HepG2 (cell line): Measurements from ENCODE around the gene GLRB. TPM values are rescaled to one million over a fixed set of nuclear protein-coding genes. Genes with fewer than 3 reads are reported as not detected.
A peak's percentile ranks its signal among the peaks of the same experiment; 100 is the strongest.

Experiments used
- ATAC-seq: fragments of 200-7000 bp; cut with Tn5 transposase; 3 replicates; pipeline ENCODE4 v1.9.1; 2020; ENCODE audit warnings: mild to moderate bottlenecking, moderate library complexity
- BruUV-seq: library from RNA; stranded (reverse); fragments of 400-500 nt; replicated peaks from 2 replicates; lab custom pipeline; 2021; lab: Mats Ljungman, UMichigan
- CTCF ChIA-PET: fragments of 300-600 bp; formaldehyde crosslinking; extraction: SDS; loops from one replicate; lab custom pipeline; 2021; ENCODE audit warnings: low total read pairs, inconsistent platforms, low intra/inter-chr PET ratio; lab: Yijun Ruan, JAX
- POLR2A ChIA-PET: fragments of 350-600 bp; sonication (Branson Sonifier 250); formaldehyde crosslinking; loops from one replicate; lab custom pipeline; 2020; ENCODE audit warnings: antibody characterized with exemption, inconsistent platforms; lab: Yijun Ruan, JAX
- DNase-seq: peaks from one replicate; pipeline ENCODE4 v3.0.0-alpha.2; 2015; ENCODE audit warnings: low spot score
- FAIRE-seq: peaks from 3 replicates; lab custom pipeline; 2011; peaks lifted over from hg19 to GRCh38; lab: Jason Lieb, UNC
- H2AFZ ChIP-seq: one replicate; pipeline ENCODE4 v1.6.1; 2011; ENCODE audit warnings: low read length, inconsistent platforms
- H3K27ac ChIP-seq: fragments of 300-600 bp; 3 replicates; pipeline ENCODE4 v1.8.0; 2011; ENCODE audit warnings: mixed run types, mild to moderate bottlenecking, mixed read lengths, low read length, inconsistent platforms; ENCODE audit not compliant: insufficient read depth; ENCODE audit errors: extremely low read length
- H3K27me3 ChIP-seq, 2 experiments: fragments of 200-600 bp in 1 of 2; 2 replicates in 1 of 2; 3 replicates in 1 of 2; pipeline versions ENCODE4 v1.6.0 to v1.8.0; 2011; ENCODE audit warnings: low read length in 2 of 2, mild to moderate bottlenecking in 2 of 2, moderate library complexity in 2 of 2, inconsistent platforms in 1 of 2; ENCODE audit not compliant: insufficient read depth in 2 of 2, control insufficient read depth in 1 of 2
- H3K36me3 ChIP-seq, 2 experiments: fragments of 200-600 bp in 1 of 2; replicated peaks in 1 of 2; 2 replicates in 1 of 2; 3 replicates in 1 of 2; pipeline versions ENCODE4 v1.5.1 to v1.8.0; 2011; ENCODE audit warnings: low read length in 2 of 2, inconsistent platforms in 1 of 2; ENCODE audit not compliant: insufficient read depth in 2 of 2, control insufficient read depth in 1 of 2
- H3K4me1 ChIP-seq: 2 replicates; pipeline ENCODE4 v1.5.1; 2012; ENCODE audit warnings: low read length, inconsistent platforms; ENCODE audit not compliant: insufficient read depth
- H3K4me2 ChIP-seq: 2 replicates; pipeline ENCODE4 v1.6.0; 2011; ENCODE audit warnings: low read depth, low read length, inconsistent platforms
- H3K4me3 ChIP-seq, 3 experiments: fragments of 200-600 bp in 1 of 3; sonication (generic), shearing (Covaris generic) in 1 of 3; replicated peaks in 1 of 3; 2 replicates each; pipeline ENCODE4 v1.5.1; 2011 to 2016; ENCODE audit warnings: low read length in 3 of 3, inconsistent platforms in 2 of 3, low read depth in 2 of 3, mild to moderate bottlenecking in 2 of 3, control low read depth in 1 of 3, mixed read lengths in 1 of 3; ENCODE audit not compliant: insufficient read depth in 1 of 3
- H3K79me2 ChIP-seq: one replicate; pipeline ENCODE4 v1.6.1; 2011; ENCODE audit warnings: low read length, inconsistent platforms; ENCODE audit not compliant: insufficient read depth
- H3K9ac ChIP-seq: 2 replicates; pipeline ENCODE4 v1.6.0; 2011; ENCODE audit warnings: mild to moderate bottlenecking, low read depth, low read length, inconsistent platforms; ENCODE audit not compliant: insufficient read depth
- H3K9me3 ChIP-seq: 2 replicates; pipeline ENCODE4 v1.5.1; 2012; ENCODE audit warnings: mild to moderate bottlenecking, low read length
- H4K20me1 ChIP-seq: 2 replicates; pipeline ENCODE4 v1.6.0; 2011; ENCODE audit warnings: inconsistent platforms, mild to moderate bottlenecking, low read length, moderate library complexity; ENCODE audit not compliant: insufficient read depth
- DNMT1 ChIP-seq: sonication (generic); formaldehyde crosslinking; IDR thresholded peaks from 2 replicates; pipeline ENCODE4 v1.5.1; 2020; ENCODE audit warnings: mild to moderate bottlenecking, missing genetic modification reagents
- MXI1 ChIP-seq: IDR thresholded peaks from 3 replicates; pipeline ENCODE4 v1.6.1; 2012; ENCODE audit warnings: low read depth, low read length, inconsistent platforms, borderline replicate concordance
- NCOA5 ChIP-seq: sonication (generic); formaldehyde crosslinking; IDR thresholded peaks from 2 replicates; pipeline ENCODE4 v1.4.0; 2020; ENCODE audit warnings: missing genetic modification reagents
- RFX1 ChIP-seq: fragments of 450-650 bp; IDR thresholded peaks from 2 replicates; pipeline ENCODE4 v1.6.1; 2017
- RFXAP ChIP-seq: sonication (generic); formaldehyde crosslinking; IDR thresholded peaks from 2 replicates; pipeline ENCODE4 v1.4.0; 2020; ENCODE audit warnings: missing genetic modification reagents, borderline replicate concordance
- SRSF1 ChIP-seq: fragments of 200-400 bp; formaldehyde crosslinking; optimal IDR thresholded peaks from 2 replicates; pipeline ENCODE3; 2017; ENCODE audit warnings: mild to moderate bottlenecking, low read depth, low read length, moderate library complexity
- ZEB1 ChIP-seq: IDR thresholded peaks from 2 replicates; pipeline ENCODE4 v1.6.1; 2012; ENCODE audit warnings: mild to moderate bottlenecking, low read depth, inconsistent platforms; ENCODE audit not compliant: insufficient replicate concordance
- ZNF17 ChIP-seq: sonication (generic); formaldehyde crosslinking; IDR thresholded peaks from 2 replicates; pipeline ENCODE4 v1.5.0; 2020; ENCODE audit warnings: mild to moderate bottlenecking, missing genetic modification reagents
- ZNF256 ChIP-seq: sonication (generic); formaldehyde crosslinking; conservative IDR thresholded peaks from 2 replicates; pipeline ENCODE4 v1.4.0; 2020; ENCODE audit warnings: missing genetic modification reagents
- ZNF296 ChIP-seq: sonication (generic); formaldehyde crosslinking; conservative IDR thresholded peaks from 2 replicates; pipeline ENCODE4 v1.5.0; 2020; ENCODE audit warnings: mild to moderate bottlenecking, missing genetic modification reagents
- ZNF557 ChIP-seq: sonication (generic); formaldehyde crosslinking; IDR thresholded peaks from 2 replicates; pipeline ENCODE4 v1.4.0; 2020; ENCODE audit warnings: missing genetic modification reagents
- ZNF670 ChIP-seq: sonication (generic); formaldehyde crosslinking; IDR thresholded peaks from 2 replicates; pipeline ENCODE4 v1.8.0; 2022; ENCODE audit warnings: mild to moderate bottlenecking, missing genetic modification reagents, borderline replicate concordance
- ZNF709 ChIP-seq: sonication (generic); formaldehyde crosslinking; IDR thresholded peaks from 2 replicates; pipeline ENCODE4 v1.5.0; 2020; ENCODE audit warnings: mild to moderate bottlenecking, missing genetic modification reagents
- ZNF720 ChIP-seq: sonication (generic); formaldehyde crosslinking; IDR thresholded peaks from 2 replicates; pipeline ENCODE4 v1.4.0; 2020; ENCODE audit warnings: missing genetic modification reagents
- ZSCAN22 ChIP-seq: sonication (generic); formaldehyde crosslinking; IDR thresholded peaks from 2 replicates; pipeline ENCODE4 v1.4.0; 2020; ENCODE audit warnings: mild to moderate bottlenecking, missing genetic modification reagents
- WGBS: methylation state at CpG from one replicate; pipeline ENCODE4 v1.1.6; 2017; ENCODE audit warnings: low lambda C conversion rate; 5-methylcytosine and 5-hydroxymethylcytosine counted together
- in situ Hi-C: cut with HindIII; loops from 2 replicates; pipeline ENCODE4 v1.10.0; 2017; ENCODE audit warnings: low pct_unique_long_range_greater_than_20kb; ENCODE audit not compliant: extremely low pct_ligation_motif_present
- intact Hi-C: fragments of 100-400 bp; cut with micrococcal nuclease; formaldehyde crosslinking; loops from one replicate; pipeline ENCODE4 v1.10.0; 2022; ENCODE audit not compliant: unreplicated experiment
- polyA plus RNA-seq, 8 experiments: library from polyadenylated mRNA; depleted of rRNA in 3 of 8; stranded (reverse) in 7 of 8; unstranded in 1 of 8; fragments of >200 nt; fragmentation: Illumina TruSeq in 4 of 8; extraction: Trizol in 4 of 8; gene quantifications; 2 replicates each; pipeline versions ENCODE4 v1.2.1 to v1.2.3, GENCODE V29; 2011 to 2016; ENCODE audit warnings: low read depth in 4 of 8, missing spikeins in 1 of 8, mixed read lengths in 1 of 8; ENCODE audit not compliant: insufficient read depth in 1 of 8
- total RNA-seq, 5 experiments: library from RNA; depleted of rRNA; stranded (reverse); fragments of >200 nt; fragmentation: Illumina TruSeq; extraction: Trizol; gene quantifications; 2 replicates each; pipeline ENCODE4 v1.2.3, GENCODE V29; 2016; ENCODE audit warnings: low read depth in 1 of 5
- TF ChIP-seq, protein P1 (sequence below): sonication (generic); formaldehyde crosslinking; conservative IDR thresholded peaks from 2 replicates; pipeline ENCODE4 v1.8.0; 2022; ENCODE audit warnings: mild to moderate bottlenecking, moderate library complexity, missing genetic modification reagents
- TF ChIP-seq, protein P2 (sequence below): sonication (generic); formaldehyde crosslinking; IDR thresholded peaks from 2 replicates; pipeline ENCODE4 v1.5.1; 2020; ENCODE audit warnings: mild to moderate bottlenecking, missing genetic modification reagents, borderline replicate concordance
- TF ChIP-seq, protein P3 (sequence below): IDR thresholded peaks from 2 replicates; pipeline ENCODE4 v1.6.1; 2016; ENCODE audit warnings: low read depth, control low read depth

Gene GLRB
- total and polyA plus RNA-seq, 2 of the 13 experiments (the other 11 are each of a cell fraction or from before 2014, with no cell fraction given), result 0.17 to 0.24 TPM

DNA sequence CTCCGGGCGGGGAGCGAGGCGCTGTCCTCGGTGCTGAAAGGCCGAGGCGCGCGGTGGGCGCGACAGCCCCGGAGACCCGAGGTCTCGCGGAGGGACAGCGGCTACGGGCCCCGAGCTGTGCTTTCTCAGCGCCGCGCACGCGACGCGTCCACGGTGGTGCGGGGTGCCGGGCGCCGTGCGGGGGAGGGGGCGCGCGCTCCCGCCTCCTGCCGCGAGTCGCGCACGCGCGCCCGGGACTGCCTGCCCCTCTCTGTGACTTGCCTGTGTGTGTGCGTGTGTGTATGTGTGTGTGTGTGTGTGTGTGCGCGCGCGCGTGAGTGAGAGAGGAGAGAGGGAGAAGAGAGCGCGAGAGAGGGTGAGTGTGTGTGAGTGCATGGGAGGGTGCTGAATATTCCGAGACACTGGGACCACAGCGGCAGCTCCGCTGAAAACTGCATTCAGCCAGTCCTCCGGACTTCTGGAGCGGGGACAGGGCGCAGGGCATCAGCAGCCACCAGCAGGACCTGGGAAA lies 144.5 kb downstream of the GLRB start, which contains the start of gene GRIA2:
TSS of gene GRIA2 (plus strand) at position 358 of the 511 bp plus-strand sequence. CDS start 315 bp downstream, outside the sequence.
- Histone ChIP-seq H4K20me1 (peaks cover 4% of the 10 kb centered on the region; the same call in 1 of the 2 replicates), H3K4me2 (no peak within 1 kb of the TSS), H3K9ac (no peak within 1 kb of the TSS), H2AFZ (no peak within 1 kb of the TSS), H3K4me1 (no peaks in the 10 kb centered on the region), H3K27ac (no peak within 1 kb of the TSS), H3K79me2 (no peaks in the 10 kb centered on the region), H3K27me3 (peaks cover 0 to 4% of the 10 kb centered on the region in 2 experiments; a peak in 2 of 5 replicates), H3K36me3 (no peaks in the 10 kb centered on the region), H3K4me3 (no peak within 1 kb of the TSS), H3K9me3 (no peaks in the 10 kb centered on the region)
- intact Hi-C loops (no loop called here), in situ Hi-C loops (loop anchor here (5.0 kb wide), 1 partner anchor 757 kb away; no protein-coding TSS in a partner anchor)
- ATAC-seq, result peak; percentile 98
- POLR2A ChIA-PET, result no interaction called here
- no peak for FAIRE-seq
- CTCF ChIA-PET, result no interaction called here
- no TSS peak for BruUV-seq
- 60% methylated on average over 13 of the region's 57 CpGs for whole genome bisulfite sequencing
- DNase-seq, result peak; percentile 1
- TF ChIP-seq, protein P1, sequence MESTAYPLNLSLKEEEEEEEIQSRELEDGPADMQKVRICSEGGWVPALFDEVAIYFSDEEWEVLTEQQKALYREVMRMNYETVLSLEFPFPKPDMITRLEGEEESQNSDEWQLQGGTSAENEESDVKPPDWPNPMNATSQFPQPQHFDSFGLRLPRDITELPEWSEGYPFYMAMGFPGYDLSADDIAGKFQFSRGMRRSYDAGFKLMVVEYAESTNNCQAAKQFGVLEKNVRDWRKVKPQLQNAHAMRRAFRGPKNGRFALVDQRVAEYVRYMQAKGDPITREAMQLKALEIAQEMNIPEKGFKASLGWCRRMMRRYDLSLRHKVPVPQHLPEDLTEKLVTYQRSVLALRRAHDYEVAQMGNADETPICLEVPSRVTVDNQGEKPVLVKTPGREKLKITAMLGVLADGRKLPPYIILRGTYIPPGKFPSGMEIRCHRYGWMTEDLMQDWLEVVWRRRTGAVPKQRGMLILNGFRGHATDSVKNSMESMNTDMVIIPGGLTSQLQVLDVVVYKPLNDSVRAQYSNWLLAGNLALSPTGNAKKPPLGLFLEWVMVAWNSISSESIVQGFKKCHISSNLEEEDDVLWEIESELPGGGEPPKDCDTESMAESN, result peak; percentile 70; the same call in 1 of the 2 replicates
- no peak for TF ChIP-seq ZNF256
- no peak for TF ChIP-seq ZNF296 (CRISPR knock-in tag)
- no peak for TF ChIP-seq ZNF670 (CRISPR knock-in tag)
- TF ChIP-seq, protein P2, sequence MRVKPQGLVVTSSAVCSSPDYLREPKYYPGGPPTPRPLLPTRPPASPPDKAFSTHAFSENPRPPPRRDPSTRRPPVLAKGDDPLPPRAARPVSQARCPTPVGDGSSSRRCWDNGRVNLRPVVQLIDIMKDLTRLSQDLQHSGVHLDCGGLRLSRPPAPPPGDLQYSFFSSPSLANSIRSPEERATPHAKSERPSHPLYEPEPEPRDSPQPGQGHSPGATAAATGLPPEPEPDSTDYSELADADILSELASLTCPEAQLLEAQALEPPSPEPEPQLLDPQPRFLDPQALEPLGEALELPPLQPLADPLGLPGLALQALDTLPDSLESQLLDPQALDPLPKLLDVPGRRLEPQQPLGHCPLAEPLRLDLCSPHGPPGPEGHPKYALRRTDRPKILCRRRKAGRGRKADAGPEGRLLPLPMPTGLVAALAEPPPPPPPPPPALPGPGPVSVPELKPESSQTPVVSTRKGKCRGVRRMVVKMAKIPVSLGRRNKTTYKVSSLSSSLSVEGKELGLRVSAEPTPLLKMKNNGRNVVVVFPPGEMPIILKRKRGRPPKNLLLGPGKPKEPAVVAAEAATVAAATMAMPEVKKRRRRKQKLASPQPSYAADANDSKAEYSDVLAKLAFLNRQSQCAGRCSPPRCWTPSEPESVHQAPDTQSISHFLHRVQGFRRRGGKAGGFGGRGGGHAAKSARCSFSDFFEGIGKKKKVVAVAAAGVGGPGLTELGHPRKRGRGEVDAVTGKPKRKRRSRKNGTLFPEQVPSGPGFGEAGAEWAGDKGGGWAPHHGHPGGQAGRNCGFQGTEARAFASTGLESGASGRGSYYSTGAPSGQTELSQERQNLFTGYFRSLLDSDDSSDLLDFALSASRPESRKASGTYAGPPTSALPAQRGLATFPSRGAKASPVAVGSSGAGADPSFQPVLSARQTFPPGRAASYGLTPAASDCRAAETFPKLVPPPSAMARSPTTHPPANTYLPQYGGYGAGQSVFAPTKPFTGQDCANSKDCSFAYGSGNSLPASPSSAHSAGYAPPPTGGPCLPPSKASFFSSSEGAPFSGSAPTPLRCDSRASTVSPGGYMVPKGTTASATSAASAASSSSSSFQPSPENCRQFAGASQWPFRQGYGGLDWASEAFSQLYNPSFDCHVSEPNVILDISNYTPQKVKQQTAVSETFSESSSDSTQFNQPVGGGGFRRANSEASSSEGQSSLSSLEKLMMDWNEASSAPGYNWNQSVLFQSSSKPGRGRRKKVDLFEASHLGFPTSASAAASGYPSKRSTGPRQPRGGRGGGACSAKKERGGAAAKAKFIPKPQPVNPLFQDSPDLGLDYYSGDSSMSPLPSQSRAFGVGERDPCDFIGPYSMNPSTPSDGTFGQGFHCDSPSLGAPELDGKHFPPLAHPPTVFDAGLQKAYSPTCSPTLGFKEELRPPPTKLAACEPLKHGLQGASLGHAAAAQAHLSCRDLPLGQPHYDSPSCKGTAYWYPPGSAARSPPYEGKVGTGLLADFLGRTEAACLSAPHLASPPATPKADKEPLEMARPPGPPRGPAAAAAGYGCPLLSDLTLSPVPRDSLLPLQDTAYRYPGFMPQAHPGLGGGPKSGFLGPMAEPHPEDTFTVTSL (CRISPR knock-in tag), result no peak
- no peak for TF ChIP-seq DNMT1
- TF ChIP-seq, protein P3, sequence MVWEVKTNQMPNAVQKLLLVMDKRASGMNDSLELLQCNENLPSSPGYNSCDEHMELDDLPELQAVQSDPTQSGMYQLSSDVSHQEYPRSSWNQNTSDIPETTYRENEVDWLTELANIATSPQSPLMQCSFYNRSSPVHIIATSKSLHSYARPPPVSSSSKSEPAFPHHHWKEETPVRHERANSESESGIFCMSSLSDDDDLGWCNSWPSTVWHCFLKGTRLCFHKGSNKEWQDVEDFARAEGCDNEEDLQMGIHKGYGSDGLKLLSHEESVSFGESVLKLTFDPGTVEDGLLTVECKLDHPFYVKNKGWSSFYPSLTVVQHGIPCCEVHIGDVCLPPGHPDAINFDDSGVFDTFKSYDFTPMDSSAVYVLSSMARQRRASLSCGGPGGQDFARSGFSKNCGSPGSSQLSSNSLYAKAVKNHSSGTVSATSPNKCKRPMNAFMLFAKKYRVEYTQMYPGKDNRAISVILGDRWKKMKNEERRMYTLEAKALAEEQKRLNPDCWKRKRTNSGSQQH (CRISPR knock-in tag), result peak; percentile 78; the same call in 1 of the 2 replicates
- TF ChIP-seq NCOA5, result no peak
- no peak for TF ChIP-seq RFXAP (CRISPR knock-in tag)
- TF ChIP-seq MXI1, result no peak
- no peak for TF ChIP-seq ZEB1
- peak; percentile 65; the same call in 1 of the 2 replicates for TF ChIP-seq ZNF709 (CRISPR knock-in tag)
- no peak for TF ChIP-seq ZNF720
- TF ChIP-seq RFX1, result no peak
- no peak for TF ChIP-seq ZSCAN22
- TF ChIP-seq ZNF557, result peak; percentile 58; the same call in 1 of the 2 replicates
- no peak for TF ChIP-seq SRSF1
- TF ChIP-seq ZNF17 (CRISPR knock-in tag), result no peak
